Measurements from ENCODE around the gene DFFB.

The DFFB gene

GRCh38 chr1:3831689-3832088 lies 25.6 kb upstream of the DFFB start:
- DNase-seq: no peak

- DNase-seq: no peak
Observed at GRCh38 chr1:3834701-3835100, 22.6 kb upstream of the DFFB start.

GRCh38 chr1:3836421-3836820 lies 20.9 kb upstream of the DFFB start:
- no peak for DNase-seq

- no peak for DNase-seq
Observed at GRCh38 chr1:3837200-3837599, 20.1 kb upstream of the DFFB start.

- DNase-seq: no peak
Observed at GRCh38 chr1:3837685-3838084, 19.6 kb upstream of the DFFB start.

GRCh38 chr1:3838788-3839187 lies 18.5 kb upstream of the DFFB start:
- DNase-seq: no peak

- DNase-seq: no peak
Observed at GRCh38 chr1:3841491-3841890, 15.8 kb upstream of the DFFB start.

GRCh38 chr1:3842912-3843311 lies 14.4 kb upstream of the DFFB start:
- peak; percentile 5 to 18 for DNase-seq

- no peak for DNase-seq
Observed at GRCh38 chr1:3846541-3846940, 10.7 kb upstream of the DFFB start.

GRCh38 chr1:3847081-3847480 lies 10.2 kb upstream of the DFFB start:
- no peak for DNase-seq

- DNase-seq: no peak
Observed at GRCh38 chr1:3850857-3851256, 6.4 kb upstream of the DFFB start.

GRCh38 chr1:3851292-3851691 lies 6.0 kb upstream of the DFFB start:
- DNase-seq: no peak

- DNase-seq: no peak
Observed at GRCh38 chr1:3852091-3852490, 5.2 kb upstream of the DFFB start.

GRCh38 chr1:3852711-3853485 lies 4.4 kb upstream of the DFFB start:
- DNase-seq: no peak

- DNase-seq: no peak
Observed at GRCh38 chr1:3857791-3858129, 484 bp downstream of the DFFB start.

GRCh38 chr1:3858231-3858981 lies 1.1 kb downstream of the DFFB start:
- no peak for DNase-seq

GRCh38 chr1:3863231-3863935 lies 6.1 kb downstream of the DFFB start:
- no peak for DNase-seq

- DNase-seq: no peak
Observed at GRCh38 chr1:3864884-3865283, 7.6 kb downstream of the DFFB start.

- no peak for DNase-seq
Observed at GRCh38 chr1:3865606-3866160, 8.4 kb downstream of the DFFB start.

GRCh38 chr1:3868464-3869006 lies 11.3 kb downstream of the DFFB start:
- DNase-seq: no peak

GRCh38 chr1:3869751-3870301 lies 12.6 kb downstream of the DFFB start:
- no peak for DNase-seq

GRCh38 chr1:3871451-3871805 lies 14.2 kb downstream of the DFFB start:
- DNase-seq: no peak

GRCh38 chr1:3872546-3872945 lies 15.3 kb downstream of the DFFB start:
- no peak for DNase-seq
